ENCODE results near the gene RAB11FIP4. TPM values are rescaled to one million over a fixed set of nuclear protein-coding genes. Genes with fewer than 3 reads are reported as not detected.

Gene RAB11FIP4
- total and polyA plus RNA-seq, 9 of the 15 experiments (the other 6 are each of a cell fraction or from before 2014, with no cell fraction given): 0.62 to 16.6 (median 8.9) TPM

GRCh38 chr17:31373150-31374093 lies 18.1 kb upstream of the RAB11FIP4 start:
- Histone ChIP-seq H3K4me3 (no peak overlapping the region), H3K79me2 (ENCODE audit: control insufficient read depth, insufficient read depth, low read length) (no peaks in the 10 kb centered on the region), H3K9me3 (replicated peaks; ENCODE audit: control insufficient read depth, insufficient read depth, low read depth, low read length) (no peaks in the 10 kb centered on the region), H3K36me3 (ENCODE audit: control insufficient read depth, insufficient read depth, low read length) (peaks cover 26% of the 10 kb centered on the region; the same call in 2 of the 3 replicates), H3K4me2 (ENCODE audit: insufficient read depth, low read length) (no peak overlapping the region), H3K9ac (ENCODE audit: insufficient read depth in 1 of 2, low read depth in 2 of 2, low read length in 2 of 2) (no peak overlapping the region), H3K9me1 (ENCODE audit: control insufficient read depth, insufficient read depth, low read length) (no peaks in the 10 kb centered on the region), H3K27ac (ENCODE audit: extremely low read depth, low read depth, low read length) (no peak overlapping the region), H4K20me1 (replicated peaks; ENCODE audit: control insufficient read depth, insufficient read depth, low read length) (no peaks in the 10 kb centered on the region), H3K27me3 (ENCODE audit: control insufficient read depth in 2 of 2, insufficient read depth in 2 of 2, low read length in 2 of 2) (no peaks in the 10 kb centered on the region), H2AFZ (ENCODE audit: low read depth, low read length) (no peak overlapping the region), H3K4me1 (replicated peaks in 1 of 2; ENCODE audit: control insufficient read depth in 2 of 2, insufficient read depth in 2 of 2, low read length in 2 of 2) (no peaks in the 10 kb centered on the region)
- CTCF ChIA-PET (ENCODE audit: low intra/inter-chr PET ratio): interaction anchor here (0.6 to 1.9 kb wide), 4 partner anchors 108 to 484 kb away, joined by 3 to 5 read pairs (median 4); no protein-coding TSS in a partner anchor
- in situ Hi-C loops (cut with MboI) (loop anchor here (10.0 kb wide), 1 partner anchor 459 kb away; no protein-coding TSS in a partner anchor), intact Hi-C loops (cut with micrococcal nuclease) (loop anchor here (1.0 to 10.0 kb wide), 3 partner anchors 106 to 358 kb away; no protein-coding TSS in a partner anchor)
- peak; percentile 86 for ATAC-seq
- 86% methylated on average over 10 of the region's 10 CpGs for WGBS (ENCODE audit: insufficient coverage, low coverage, missing lambda C conversion rate)
- no TSS peak for BruUV-seq (replicated peaks)
- POLR2A ChIA-PET: interaction anchor here (0.7 to 1.1 kb wide), 2 partner anchors 164 to 708 kb away, joined by 3 read pairs; no protein-coding TSS in a partner anchor
- FAIRE-seq: peak; percentile 91
- peak; percentile 26 to 58 (median 42) for DNase-seq (ENCODE audit: extremely low read depth in 1 of 4, low spot score in 3 of 4)
- TF ChIP-seq ZNF224 (CRISPR knock-in tag; IDR thresholded peaks at IDR 0.05): no peak
- TF ChIP-seq HMBOX1 (IDR thresholded peaks at IDR 0.05): 0 out of 2 replicates have a peak, but pooled peaks have one; percentile 20
- TF ChIP-seq CTCF (IDR thresholded peaks at IDR 0.05 in 2 of 3, conservative IDR thresholded peaks at IDR 0.05 in 1 of 3; ENCODE audit: insufficient read depth in 2 of 3, low read depth in 1 of 3, low read length in 3 of 3): peak; percentile 53 to 68 (median 56); a peak in 5 of 6 replicates
- TF ChIP-seq POU5F1 (IDR thresholded peaks at IDR 0.05; ENCODE audit: borderline replicate concordance, low read depth, low read length, partially characterized antibody): no peak
- 0 out of 2 replicates have a peak, but pooled peaks have one; percentile 44 for TF ChIP-seq SMC3 (conservative IDR thresholded peaks at IDR 0.05; ENCODE audit: insufficient read depth, low read depth, low read length)
- peak; percentile 56; the same call in 1 of the 2 replicates for TF ChIP-seq REST (IDR thresholded peaks at IDR 0.05; ENCODE audit: borderline replicate concordance)
- TF ChIP-seq REST (CRISPR knock-in tag; IDR thresholded peaks at IDR 0.05; ENCODE audit: low read depth): no peak

All from K562 (cell line).